CD4-positive, alpha-beta memory T cell (primary cell): ENCODE data around the gene SEMG2. TPM values are rescaled to one million over a fixed set of nuclear protein-coding genes. Genes with fewer than 3 reads are reported as not detected.

Source experiments
- CTCF ChIA-PET: fragments of 350-600 bp; sonication (Branson Sonifier 250); formaldehyde crosslinking; loops from one replicate; lab custom pipeline; 2021; ENCODE audit warnings: inconsistent platforms; ENCODE audit not compliant: partially characterized antibody; lab: Charles Lee
- POLR2A ChIA-PET: fragments of 350-600 bp; sonication (Branson Sonifier 250); formaldehyde crosslinking; loops from one replicate; lab custom pipeline; 2021; ENCODE audit not compliant: partially characterized antibody; lab: Charles Lee
- DNase-seq, 5 donors: peaks; one replicate each; pipeline versions ENCODE4 v3.0.0 to v3.0.0-alpha.2; 2020 to 2022; ENCODE audit warnings: mixed read lengths in 1 of 5
- H3K27ac ChIP-seq: one replicate; pipeline ENCODE4 v1.7.0; 2013; ENCODE audit warnings: low read depth, low read length
- H3K27me3 ChIP-seq: 2 replicates; pipeline ENCODE4 v1.7.0; 2013; ENCODE audit warnings: mild to moderate bottlenecking, low read length, moderate library complexity; ENCODE audit not compliant: insufficient read depth
- H3K36me3 ChIP-seq: 2 replicates; pipeline ENCODE4 v1.7.0; 2013; ENCODE audit warnings: mild to moderate bottlenecking, low read length, moderate library complexity; ENCODE audit not compliant: insufficient read depth
- H3K4me1 ChIP-seq: 2 replicates; pipeline ENCODE4 v1.7.0; 2013; ENCODE audit warnings: mild to moderate bottlenecking, low read length, moderate library complexity; ENCODE audit not compliant: insufficient read depth
- H3K4me3 ChIP-seq, 2 donors: one replicate each; pipeline ENCODE4 v1.7.0; 2013; ENCODE audit warnings: low read length in 2 of 2, mild to moderate bottlenecking in 1 of 2
- H3K9me3 ChIP-seq, 2 donors: one replicate each; pipeline ENCODE4 v1.7.0; 2013; ENCODE audit warnings: low read length in 2 of 2, control low read depth in 1 of 2; ENCODE audit not compliant: control insufficient read depth in 1 of 2
- H3K27ac Mint-ChIP-seq, 7 donors: one replicate each; pipeline ENCODE4 v1.8.0; 2020 to 2021; ENCODE audit warnings: mixed read lengths in 7 of 7, mild to moderate bottlenecking in 6 of 7, inconsistent platforms in 3 of 7, moderate library complexity in 3 of 7
- H3K27me3 Mint-ChIP-seq, 2 donors: one replicate each; pipeline ENCODE4 v1.8.0; 2020 to 2021; ENCODE audit warnings: mixed read lengths in 2 of 2
- H3K36me3 Mint-ChIP-seq, 2 donors: one replicate each; pipeline ENCODE4 v1.8.0; 2020 to 2021; ENCODE audit warnings: mixed read lengths in 2 of 2, inconsistent platforms in 1 of 2, mild to moderate bottlenecking in 1 of 2
- H3K4me1 Mint-ChIP-seq, 4 donors: one replicate each; pipeline ENCODE4 v1.8.0; 2020 to 2021; ENCODE audit warnings: mixed read lengths in 4 of 4, mild to moderate bottlenecking in 1 of 4
- H3K4me3 Mint-ChIP-seq, 8 donors: one replicate each; pipeline ENCODE4 v1.8.0; 2020 to 2021; ENCODE audit warnings: mixed read lengths in 8 of 8, mild to moderate bottlenecking in 7 of 8, moderate library complexity in 6 of 8, inconsistent platforms in 3 of 8
- H3K9me3 Mint-ChIP-seq, 8 donors: one replicate each; pipeline ENCODE4 v1.8.0; 2020 to 2021; ENCODE audit warnings: mixed read lengths in 8 of 8, mild to moderate bottlenecking in 5 of 8, inconsistent platforms in 3 of 8, moderate library complexity in 1 of 8
- intact Hi-C: fragments of 100-400 bp; cut with micrococcal nuclease; formaldehyde crosslinking; loops from one replicate; pipeline ENCODE4 v1.15.1; 2023
- polyA plus RNA-seq, 2 donors: library from polyadenylated mRNA; unstranded; fragments of 300-500 nt; fragmentation: Illumina TruSeq; gene quantifications; one replicate each; pipeline ENCODE4 v1.2.3, GENCODE V29; 2021
- total RNA-seq, 2 experiments: library from RNA; stranded (reverse); gene quantifications; one replicate each; pipeline ENCODE4 v1.2.3, GENCODE V29; 2021

SEMG2 gene
- total and polyA plus RNA-seq, 4 experiments from 2014 or later = not detected

GRCh38 chr20:45263556-45264266, 42.5 kb downstream of the SEMG2 start:
- Mint-ChIP-seq H3K36me3 (no peaks in the 10 kb centered on the region), H3K9me3 (no peaks in the 10 kb centered on the region), H3K4me3 (no peak overlapping the region), H3K4me1 (no peaks in the 10 kb centered on the region), H3K27ac (no peak overlapping the region), H3K27me3 (peaks cover 18% of the 10 kb centered on the region in 2 donors)
- H3K9me3 ChIP-seq = no peaks in the 10 kb centered on the region
- POLR2A ChIA-PET = no interaction called here
- H3K4me3 ChIP-seq = no peak overlapping the region
- H3K4me1 ChIP-seq = no peaks in the 10 kb centered on the region
- H3K27ac ChIP-seq = no peak overlapping the region
- CTCF ChIA-PET = interaction anchor here (1.2 kb wide), 1 partner anchor 23 kb away, joined by 3 read pairs; no protein-coding TSS in a partner anchor
- no peak for DNase-seq
- no peaks in the 10 kb centered on the region for H3K36me3 ChIP-seq
- intact Hi-C loops = no loop called here
- H3K27me3 ChIP-seq = no peaks in the 10 kb centered on the region

DNA sequence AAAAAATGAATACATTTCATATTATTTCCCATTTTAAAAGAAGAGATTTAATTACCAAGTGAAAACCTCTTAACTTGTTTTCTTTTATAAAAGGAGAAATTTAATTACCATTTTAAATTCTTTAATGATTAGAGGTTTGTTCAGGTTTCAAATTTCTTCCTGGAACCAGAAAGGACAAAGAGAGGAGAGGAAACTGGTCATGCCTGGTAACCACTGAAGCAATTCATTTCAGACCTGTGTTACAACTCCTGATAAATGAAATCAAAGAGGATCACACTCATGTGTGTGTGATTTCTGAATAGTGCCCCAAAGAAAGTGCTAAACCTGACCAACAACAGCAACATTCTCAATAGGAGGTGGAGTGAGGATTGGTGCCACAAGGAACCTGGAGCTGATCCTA, 45.8 kb downstream of the SEMG2 start:
- intact Hi-C loops = no loop called here
- H3K9me3 Mint-ChIP-seq = peaks cover 0 to 2% (median 0%) of the 10 kb centered on the region in 8 donors
- ChIA-PET CTCF (no interaction called here), POLR2A (no interaction called here)
- Histone ChIP-seq H3K4me3 (no peak overlapping the region), H3K36me3 (no peaks in the 10 kb centered on the region), H3K27ac (no peak overlapping the region), H3K9me3 (no peaks in the 10 kb centered on the region), H3K27me3 (no peaks in the 10 kb centered on the region), H3K4me1 (no peaks in the 10 kb centered on the region)
- DNase-seq = no peak
- no peak overlapping the region for H3K4me3 Mint-ChIP-seq
- H3K36me3 Mint-ChIP-seq = no peaks in the 10 kb centered on the region
- H3K27ac Mint-ChIP-seq = no peak overlapping the region
- no peaks in the 10 kb centered on the region for H3K4me1 Mint-ChIP-seq
- peaks cover 10 to 23% of the 10 kb centered on the region in 2 donors for H3K27me3 Mint-ChIP-seq

- Mint-ChIP-seq H3K4me1 (no peaks in the 10 kb centered on the region), H3K27ac (no peak overlapping the region), H3K27me3 (peaks cover 11 to 26% of the 10 kb centered on the region in 2 donors), H3K4me3 (no peak overlapping the region), H3K36me3 (no peaks in the 10 kb centered on the region), H3K9me3 (peaks cover 0 to 2% (median 0%) of the 10 kb centered on the region in 8 donors)
- intact Hi-C loops = no loop called here
- no peak overlapping the region for H3K27ac ChIP-seq
- no peaks in the 10 kb centered on the region for H3K9me3 ChIP-seq
- H3K4me3 ChIP-seq = no peak overlapping the region
- ChIA-PET CTCF (interaction anchor here (0.8 to 0.9 kb wide), 2 partner anchors 22 to 25 kb away, joined by 4 to 5 read pairs; no protein-coding TSS in a partner anchor), POLR2A (no interaction called here)
- no peaks in the 10 kb centered on the region for H3K4me1 ChIP-seq
- no peaks in the 10 kb centered on the region for H3K36me3 ChIP-seq
- no peaks in the 10 kb centered on the region for H3K27me3 ChIP-seq
- no peak for DNase-seq
Observed at GRCh38 chr20:45268531-45268930, 47.4 kb downstream of the SEMG2 start.

DNA sequence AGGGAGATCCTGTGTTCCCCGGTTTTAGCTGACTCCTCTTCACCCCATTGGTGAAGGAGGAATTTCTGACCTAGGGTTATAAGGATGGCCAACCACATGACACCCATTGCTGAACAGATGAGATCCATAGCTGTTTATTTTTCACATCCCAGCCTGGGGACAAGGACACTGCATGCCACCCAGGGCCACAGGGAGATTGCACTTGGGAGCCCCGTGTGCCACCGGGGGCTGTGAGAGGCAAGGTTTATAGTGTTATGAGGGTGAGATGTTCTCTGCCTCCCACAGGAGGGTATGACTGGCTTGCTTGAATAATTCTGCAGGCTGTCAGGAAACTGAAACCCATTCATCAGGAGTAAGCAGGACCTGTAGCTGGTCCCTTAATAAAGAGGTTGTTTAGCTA, 47.9 kb downstream of the SEMG2 start:
- no peaks in the 10 kb centered on the region for H3K36me3 ChIP-seq
- no peak overlapping the region for H3K27ac ChIP-seq
- H3K9me3 ChIP-seq = no peaks in the 10 kb centered on the region
- H3K9me3 Mint-ChIP-seq = peaks cover 0 to 2% (median 0%) of the 10 kb centered on the region in 8 donors
- H3K27me3 ChIP-seq = no peaks in the 10 kb centered on the region
- H3K27me3 Mint-ChIP-seq = peaks cover 12 to 26% of the 10 kb centered on the region in 2 donors
- no peaks in the 10 kb centered on the region for H3K36me3 Mint-ChIP-seq
- no peak overlapping the region for H3K4me3 ChIP-seq
- H3K4me3 Mint-ChIP-seq = no peak overlapping the region
- no peaks in the 10 kb centered on the region for H3K4me1 Mint-ChIP-seq
- DNase-seq = no peak
- no peak overlapping the region for H3K27ac Mint-ChIP-seq
- ChIA-PET POLR2A (no interaction called here), CTCF (interaction anchor here (0.8 to 0.9 kb wide), 2 partner anchors 22 to 25 kb away, joined by 4 to 5 read pairs; no protein-coding TSS in a partner anchor)
- H3K4me1 ChIP-seq = no peaks in the 10 kb centered on the region
- intact Hi-C loops = no loop called here

DNA sequence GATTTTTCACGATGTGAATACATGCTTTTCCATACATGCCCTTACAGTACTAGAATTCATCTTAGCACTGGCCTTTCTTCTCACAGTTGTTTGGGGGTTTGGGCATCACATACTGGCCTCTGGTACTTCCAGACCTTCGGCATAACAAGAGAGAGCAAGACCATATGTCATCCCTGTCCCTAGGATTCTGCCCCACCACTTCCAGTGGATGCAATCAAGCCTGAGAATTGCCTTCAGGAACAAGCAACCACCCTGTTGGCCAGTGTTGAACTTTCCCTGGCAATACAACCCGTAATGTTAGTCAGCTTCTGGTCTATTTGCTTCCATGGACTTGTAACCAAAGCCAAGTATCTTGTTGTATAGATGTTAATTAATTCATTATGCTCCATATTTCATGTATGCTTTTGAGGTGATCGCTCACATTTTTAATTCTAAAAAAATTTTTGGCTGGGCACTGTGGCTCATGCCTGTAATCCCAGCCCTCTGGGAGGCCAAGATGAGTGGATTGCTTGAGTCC, 48.6 kb downstream of the SEMG2 start:
- no peak for DNase-seq
- no peaks in the 10 kb centered on the region for H3K4me1 Mint-ChIP-seq

More for the DNA sequence above, 48.6 kb downstream of the SEMG2 start:
- intact Hi-C loops = no loop called here
- Histone ChIP-seq H3K27ac (no peak overlapping the region), H3K27me3 (no peaks in the 10 kb centered on the region), H3K9me3 (no peaks in the 10 kb centered on the region), H3K4me1 (no peaks in the 10 kb centered on the region), H3K4me3 (no peak overlapping the region), H3K36me3 (no peaks in the 10 kb centered on the region)
- H3K9me3 Mint-ChIP-seq = peaks cover 0 to 2% (median 0%) of the 10 kb centered on the region in 8 donors
- peaks cover 12 to 26% of the 10 kb centered on the region in 2 donors for H3K27me3 Mint-ChIP-seq
- POLR2A ChIA-PET = no interaction called here
- no peak overlapping the region for H3K27ac Mint-ChIP-seq
- CTCF ChIA-PET = no interaction called here
- no peaks in the 10 kb centered on the region for H3K36me3 Mint-ChIP-seq
- H3K4me3 Mint-ChIP-seq = no peak overlapping the region

Other genes with a start within 250 kb of the SEMG2 start
- gene KCNS1, start 120.2 kb upstream of the SEMG2 start, total RNA-seq = under 1 TPM in 1 of 2 experiments, not detected in 1; 0.09 TPM
- under 1 TPM in 1 of 2 donors, not detected in 1; 0.16 TPM for gene KCNS1, start 120.2 kb upstream of the SEMG2 start, polyA plus RNA-seq
- gene WFDC5, start 106.2 kb upstream of the SEMG2 start, total RNA-seq = not detected
- not detected for gene WFDC5, start 106.2 kb upstream of the SEMG2 start, polyA plus RNA-seq
- gene WFDC12, start 96.9 kb upstream of the SEMG2 start, total RNA-seq = not detected
- gene WFDC12, start 96.9 kb upstream of the SEMG2 start, polyA plus RNA-seq = not detected
- not detected for gene PI3, start 46.5 kb upstream of the SEMG2 start, total RNA-seq
- not detected for gene PI3, start 46.5 kb upstream of the SEMG2 start, polyA plus RNA-seq
- not detected for gene SEMG1, start 14.3 kb upstream of the SEMG2 start, total RNA-seq
- gene SEMG1, start 14.3 kb upstream of the SEMG2 start, polyA plus RNA-seq = not detected
- gene SLPI, start 33.2 kb downstream of the SEMG2 start, total RNA-seq = not detected
- not detected for gene SLPI, start 33.2 kb downstream of the SEMG2 start, polyA plus RNA-seq
- not detected for gene RBPJL, start 85.5 kb downstream of the SEMG2 start, total RNA-seq
- not detected for gene RBPJL, start 85.5 kb downstream of the SEMG2 start, polyA plus RNA-seq
- gene MATN4, start 86.9 kb downstream of the SEMG2 start, total RNA-seq = not detected
- not detected for gene MATN4, start 86.9 kb downstream of the SEMG2 start, polyA plus RNA-seq
- gene SDC4, start 127.1 kb downstream of the SEMG2 start, total RNA-seq = 1 to 10 TPM; 3.8 to 3.9 TPM
- 1 to 10 TPM; 1.2 to 2.3 TPM for gene SDC4, start 127.1 kb downstream of the SEMG2 start, polyA plus RNA-seq
- gene SYS1, start 141.8 kb downstream of the SEMG2 start, total RNA-seq = 10 to 100 TPM; 56.4 to 56.6 TPM
- 10 to 100 TPM; 24.7 to 30.2 TPM for gene SYS1, start 141.8 kb downstream of the SEMG2 start, polyA plus RNA-seq
- gene TP53TG5, start 157.0 kb downstream of the SEMG2 start, total RNA-seq = under 1 TPM in 1 of 2 experiments, not detected in 1; 0.36 TPM
- gene TP53TG5, start 157.0 kb downstream of the SEMG2 start, polyA plus RNA-seq = under 1 TPM; 0.11 to 0.24 TPM
- gene DBNDD2, start 186.9 kb downstream of the SEMG2 start, total RNA-seq = 10 to 100 TPM; 17.8 to 18.4 TPM
- 10 to 100 TPM; 12.9 to 15.4 TPM for gene DBNDD2, start 186.9 kb downstream of the SEMG2 start, polyA plus RNA-seq
- 10 to 100 TPM; 81.9 to 84.5 TPM for gene PIGT, start 194.8 kb downstream of the SEMG2 start, total RNA-seq
- gene PIGT, start 194.8 kb downstream of the SEMG2 start, polyA plus RNA-seq = 10 to 100 TPM; 85.6 to 92.2 TPM
- gene WFDC2, start 248.4 kb downstream of the SEMG2 start, total RNA-seq = 1 to 10 TPM in 1 of 2 experiments, under 1 TPM in 1; 0.73 to 1.6 TPM
- gene WFDC2, start 248.4 kb downstream of the SEMG2 start, polyA plus RNA-seq = not detected